Astrocyte (in vitro differentiated cells and primary cell): ENCODE data around the gene PLLP.

Experiments used
- CTCF ChIP-seq: IDR thresholded peaks from 2 replicates; pipeline ENCODE4 v1.5.1; 2011; ENCODE audit warnings: low read depth, mild to moderate bottlenecking, inconsistent platforms, low read length, moderate library complexity; ENCODE audit not compliant: insufficient read depth
- EZH2 ChIP-seq: IDR thresholded peaks from 2 replicates; pipeline ENCODE4 v1.6.1; 2012; ENCODE audit warnings: mild to moderate bottlenecking, low read length, inconsistent platforms; ENCODE audit not compliant: insufficient read depth

- no peak for TF ChIP-seq EZH2
- no peak for TF ChIP-seq CTCF
Measured at GRCh38 chr16:57265850-57266530, 18.5 kb downstream of the PLLP start.
